GM10248 (cell line): ENCODE data around the gene ITGAE.

Experiments
- CTCF ChIA-PET: fragments of 300-600 bp; sonication (Branson Sonifier 250); formaldehyde crosslinking; extraction: SDS; loops from one replicate; lab custom pipeline; 2021; ENCODE audit warnings: antibody characterized with exemption; lab: Yijun Ruan, JAX
- POLR2A ChIA-PET: fragments of 350-650 bp; sonication (Branson Sonifier 250); formaldehyde crosslinking; extraction: SDS; loops from one replicate; lab custom pipeline; 2020; ENCODE audit warnings: antibody characterized with exemption; lab: Yijun Ruan, JAX
- DNase-seq: peaks from one replicate; pipeline ENCODE4 v3.0.0; 2012; ENCODE audit errors: extremely low spot score
- TF ChIP-seq, protein P1 (sequence below): IDR thresholded peaks from 2 replicates; pipeline ENCODE4 v1.5.1; 2012; ENCODE audit warnings: mild to moderate bottlenecking, low read depth; ENCODE audit errors: extremely low read depth, missing control alignments, control extremely low read depth

The ITGAE gene

DNA sequence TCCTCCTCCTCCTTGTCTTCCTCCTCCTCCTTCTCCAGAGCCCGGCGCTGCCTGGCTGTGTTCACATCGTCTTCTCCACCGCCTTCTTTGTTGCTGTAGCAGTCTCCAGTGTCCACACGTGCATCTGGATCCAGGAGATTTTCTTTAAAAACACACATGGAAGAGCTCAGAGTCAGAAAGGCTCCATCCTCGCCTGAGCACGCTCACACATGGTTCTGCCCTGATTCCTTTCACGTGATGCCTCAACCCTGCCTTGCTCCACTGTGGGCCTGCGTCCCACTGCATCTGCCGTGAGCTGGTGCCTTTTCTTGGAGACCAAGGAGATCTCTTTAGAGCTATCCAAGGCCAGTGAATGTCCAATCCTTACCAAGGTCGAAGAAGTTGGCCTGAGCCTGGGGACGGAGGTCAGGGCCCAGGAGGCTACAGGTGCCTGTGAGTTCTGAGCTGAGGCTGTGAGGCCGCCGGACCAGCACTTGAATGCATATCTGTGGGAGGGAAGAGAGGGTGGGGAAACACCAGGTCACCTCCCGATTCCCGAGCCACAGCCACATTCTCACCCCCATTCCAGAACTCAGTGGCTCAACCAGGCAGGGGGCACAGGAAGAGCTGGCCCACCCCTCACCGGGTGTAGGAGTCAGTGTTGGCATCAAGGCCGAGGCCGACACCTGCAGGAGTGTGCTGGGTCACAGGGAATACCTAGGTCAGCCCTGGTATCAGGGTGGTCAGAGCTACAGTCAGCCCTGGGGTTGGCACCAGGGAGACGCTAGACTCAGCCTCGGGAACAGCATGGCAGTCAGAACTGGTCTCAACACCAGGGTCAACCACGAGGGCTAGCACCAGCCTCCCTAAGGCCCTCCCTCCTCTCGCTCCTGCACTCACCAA, 39.7 kb downstream of the ITGAE start:
- CTCF ChIA-PET = interaction anchor here (0.9 to 10.6 kb wide), 8 partner anchors 8 to 152 kb away, joined by 3 to 111 read pairs (median 6); no protein-coding TSS in a partner anchor
- no peak for DNase-seq
- TF ChIP-seq, protein P1, sequence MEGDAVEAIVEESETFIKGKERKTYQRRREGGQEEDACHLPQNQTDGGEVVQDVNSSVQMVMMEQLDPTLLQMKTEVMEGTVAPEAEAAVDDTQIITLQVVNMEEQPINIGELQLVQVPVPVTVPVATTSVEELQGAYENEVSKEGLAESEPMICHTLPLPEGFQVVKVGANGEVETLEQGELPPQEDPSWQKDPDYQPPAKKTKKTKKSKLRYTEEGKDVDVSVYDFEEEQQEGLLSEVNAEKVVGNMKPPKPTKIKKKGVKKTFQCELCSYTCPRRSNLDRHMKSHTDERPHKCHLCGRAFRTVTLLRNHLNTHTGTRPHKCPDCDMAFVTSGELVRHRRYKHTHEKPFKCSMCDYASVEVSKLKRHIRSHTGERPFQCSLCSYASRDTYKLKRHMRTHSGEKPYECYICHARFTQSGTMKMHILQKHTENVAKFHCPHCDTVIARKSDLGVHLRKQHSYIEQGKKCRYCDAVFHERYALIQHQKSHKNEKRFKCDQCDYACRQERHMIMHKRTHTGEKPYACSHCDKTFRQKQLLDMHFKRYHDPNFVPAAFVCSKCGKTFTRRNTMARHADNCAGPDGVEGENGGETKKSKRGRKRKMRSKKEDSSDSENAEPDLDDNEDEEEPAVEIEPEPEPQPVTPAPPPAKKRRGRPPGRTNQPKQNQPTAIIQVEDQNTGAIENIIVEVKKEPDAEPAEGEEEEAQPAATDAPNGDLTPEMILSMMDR = no peak
- POLR2A ChIA-PET = interaction anchor here (0.6 kb wide), 1 partner anchor 16 kb away, joined by 3 read pairs; no protein-coding TSS in a partner anchor

DNA sequence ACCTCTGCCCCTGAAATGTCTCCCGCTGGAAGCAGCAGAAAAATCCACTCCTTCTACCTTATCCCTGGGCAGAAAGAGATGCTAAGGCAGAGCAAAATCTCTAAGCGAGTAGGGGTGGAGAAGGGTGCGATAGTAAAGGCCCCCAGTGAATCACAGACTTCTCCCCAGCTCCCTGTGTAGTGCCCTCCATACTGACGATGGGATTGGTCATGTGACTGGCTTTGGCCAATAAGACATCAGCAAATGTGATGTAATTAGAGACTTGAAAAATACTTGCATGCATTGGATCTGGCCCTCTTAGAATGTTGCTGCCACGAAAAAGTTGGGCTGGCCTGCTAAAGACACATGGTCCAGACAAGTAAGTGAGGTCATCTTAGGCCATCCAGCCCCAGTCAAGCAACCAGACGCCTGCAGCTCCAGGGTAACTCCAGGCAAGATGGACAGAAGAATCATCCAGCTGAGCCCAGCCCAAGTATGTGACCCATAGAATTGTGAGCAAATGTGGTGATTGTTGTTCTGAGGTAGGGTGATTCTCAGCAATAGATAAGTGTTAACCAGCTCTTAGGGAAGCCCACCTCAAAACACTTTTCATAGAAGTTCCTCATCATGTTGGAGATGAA, 41.3 kb downstream of the ITGAE start:
- DNase-seq = no peak
- ChIA-PET POLR2A (no interaction called here), CTCF (interaction anchor here (1.2 to 10.6 kb wide), 6 partner anchors 7 to 87 kb away, joined by 3 to 111 read pairs (median 6); no protein-coding TSS in a partner anchor)
- TF ChIP-seq, protein P1 = no peak

DNA sequence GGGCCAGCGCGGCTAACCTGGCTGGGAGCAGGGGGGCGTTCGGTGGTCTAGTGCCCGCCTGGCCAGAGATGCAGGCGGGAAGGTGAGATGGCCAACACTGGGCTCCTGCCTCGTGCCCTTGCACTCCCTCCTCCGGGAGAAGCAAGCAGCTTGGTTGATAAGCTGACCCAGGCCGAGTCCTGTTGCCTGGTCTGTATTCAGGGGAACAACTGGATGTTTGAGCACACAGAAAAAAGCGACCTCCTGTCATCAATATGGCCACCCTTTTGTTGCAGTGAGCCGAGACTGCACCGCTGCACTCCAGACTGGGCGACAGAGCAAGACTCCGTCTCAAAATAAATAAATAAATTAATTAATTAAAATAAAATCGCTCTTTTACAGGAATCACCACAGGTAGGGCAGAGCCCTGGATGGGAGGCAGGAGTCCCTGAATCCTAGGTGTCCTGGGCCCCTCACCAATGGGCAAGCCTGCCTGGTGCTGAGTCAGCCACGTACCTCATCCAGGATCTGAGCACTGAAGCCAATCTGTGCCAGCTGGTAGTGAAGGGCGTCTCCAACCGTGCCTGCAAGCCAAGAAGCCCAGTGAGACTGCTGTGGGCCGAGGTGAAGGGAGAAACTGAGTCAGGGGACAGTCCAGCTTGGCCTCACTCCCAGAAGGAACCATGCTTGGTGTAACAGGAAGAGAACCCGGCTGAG, 45.5 kb downstream of the ITGAE start:
- POLR2A ChIA-PET = no interaction called here
- DNase-seq = no peak
- CTCF ChIA-PET = interaction anchor here (1.1 to 10.6 kb wide), 3 partner anchors 9 to 91 kb away, joined by 3 to 111 read pairs (median 5); partner anchors contain the start of gene NCBP3
- TF ChIP-seq, protein P1 = no peak

DNA sequence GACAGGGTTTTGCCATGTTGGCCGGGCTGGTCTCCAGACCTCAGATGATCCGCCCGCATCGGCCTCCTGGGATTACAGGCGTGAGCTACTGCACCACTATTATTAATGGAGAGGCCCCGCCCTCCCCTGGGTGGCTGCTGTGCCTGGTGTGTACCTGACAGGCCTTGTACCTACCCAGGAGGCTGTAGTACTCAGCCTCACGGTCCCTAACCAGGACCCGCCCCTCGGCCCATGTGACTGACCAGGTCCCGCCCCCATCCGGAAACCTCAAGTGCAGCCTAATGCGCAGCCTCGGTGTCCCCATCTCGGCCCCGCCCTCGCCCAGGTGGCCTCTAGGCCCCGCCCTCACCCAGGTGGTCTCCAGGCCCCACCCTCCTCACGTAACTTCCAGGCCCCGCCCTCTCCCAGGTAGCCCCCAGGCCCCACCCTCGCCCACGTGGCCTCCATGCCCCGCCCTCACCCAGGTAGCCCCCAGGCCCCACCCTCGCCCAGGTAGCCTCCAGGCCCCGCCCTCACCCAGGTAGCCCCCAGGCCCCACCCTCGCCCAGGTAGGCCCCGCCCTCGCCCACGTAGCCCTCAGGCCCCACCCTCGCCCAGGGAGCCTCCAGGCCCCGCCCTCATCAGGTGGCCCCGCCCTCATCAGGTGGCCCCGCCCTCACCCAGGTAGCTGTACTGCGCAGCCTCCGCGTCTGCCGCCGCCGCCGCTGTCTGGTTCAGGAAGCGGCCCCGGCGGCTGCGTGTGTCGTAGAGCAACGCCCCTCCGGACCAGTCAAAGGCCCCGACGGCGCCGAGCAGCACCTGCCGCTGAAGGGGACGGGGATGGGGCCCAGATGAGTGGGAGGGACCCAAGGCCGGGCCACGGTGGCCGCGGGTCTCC, 46.3 kb downstream of the ITGAE start:
- TF ChIP-seq, protein P1 = no peak
- ChIA-PET POLR2A (no interaction called here), CTCF (interaction anchor here (0.8 to 10.6 kb wide), 6 partner anchors 10 to 73 kb away, joined by 3 to 111 read pairs (median 3); no protein-coding TSS in a partner anchor)
- peak; percentile 76 for DNase-seq

DNA sequence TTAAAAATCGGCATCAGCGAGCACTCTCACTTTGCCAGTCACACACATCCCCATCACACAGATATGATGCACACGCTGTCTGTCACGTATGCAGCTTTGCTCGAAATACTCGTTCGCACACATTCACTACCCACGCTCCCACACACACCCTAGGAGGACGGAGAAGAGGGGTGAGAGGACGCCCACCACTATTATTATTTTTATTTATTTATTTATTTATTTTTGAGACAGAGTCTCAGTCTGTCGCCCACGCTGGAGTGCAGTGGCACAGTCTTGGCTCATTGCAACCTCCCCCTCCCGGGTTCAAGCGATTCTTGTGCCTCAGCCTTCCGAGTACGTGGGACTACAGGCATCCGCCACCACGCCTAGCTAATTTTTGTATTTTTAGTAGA, 46.9 kb downstream of the ITGAE start:
- TF ChIP-seq, protein P1 = no peak
- CTCF ChIA-PET = interaction anchor here (0.8 to 5.6 kb wide), 5 partner anchors 9 to 73 kb away, joined by 3 to 58 read pairs (median 3); no protein-coding TSS in a partner anchor
- POLR2A ChIA-PET = no interaction called here
- DNase-seq = no peak
